Measurements from ENCODE around the gene JUP. TPM values are rescaled to one million over a fixed set of nuclear protein-coding genes. Genes with fewer than 3 reads are reported as not detected.
"Not testable (repeated sequence)": the region's sequence is repeated elsewhere in the genome, so short reads cannot be mapped to it uniquely, and the experiment has no call there.

JUP gene
- 72.0 TPM for polyA plus RNA-seq

DNA sequence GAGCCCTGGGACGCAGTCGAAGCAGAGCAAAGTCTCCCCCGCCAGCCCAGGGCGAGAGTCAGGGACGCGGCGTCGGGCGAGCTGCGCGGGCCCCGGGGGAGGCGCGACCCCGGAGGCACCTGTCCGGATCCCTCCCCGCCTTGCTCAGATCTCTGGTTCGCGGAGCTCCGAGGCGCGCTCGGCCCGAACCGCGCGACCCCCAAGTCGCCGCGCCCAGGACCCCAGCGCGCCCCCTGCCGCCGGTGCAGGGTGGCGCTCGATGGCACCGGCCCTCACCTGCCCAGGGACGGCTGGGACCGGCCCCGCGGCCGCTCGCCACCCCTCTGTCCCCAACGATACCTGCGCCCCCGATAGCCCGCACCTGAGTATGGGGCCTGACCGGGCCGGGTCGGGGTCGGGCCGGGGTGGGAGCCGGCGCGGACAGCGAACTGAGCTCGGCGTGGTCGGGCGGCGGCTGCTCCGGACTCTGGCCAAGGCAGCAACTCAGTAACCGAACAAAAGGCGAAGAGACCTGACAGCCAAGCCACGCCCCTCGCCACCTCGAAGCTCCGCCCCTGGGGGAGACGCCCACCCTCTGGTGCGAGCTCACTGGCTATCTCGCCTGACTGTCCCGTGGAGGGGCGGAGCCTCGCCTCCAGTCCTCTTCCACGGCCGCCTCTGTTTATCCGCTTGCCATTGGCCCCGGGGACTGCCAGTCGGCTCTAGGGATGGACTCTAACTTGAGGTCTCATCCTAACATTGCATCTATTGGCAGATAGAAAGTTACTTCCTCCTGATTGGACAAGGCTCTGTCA is at the start of gene JUP:
TSS of gene JUP (minus strand) at position 485 of the 794 bp plus-strand sequence. CDS start 14,857 bp downstream, outside the sequence.
- Mint-ChIP-seq H3K4me1 (peaks cover 20 to 34% (median 21%) of the 10 kb centered on the region in 3 donors), H3K27ac (peak within 1 kb of the TSS in 2 of 3 donors; percentile 31 to 89), H3K9me3 (no peaks in the 10 kb centered on the region), H3K36me3 (peaks cover 2% of the 10 kb centered on the region), H3K4me3 (peak within 1 kb of the TSS; percentile 82 to 98 (median 94)), H3K27me3 (peaks cover 3% of the 10 kb centered on the region)

DNA sequence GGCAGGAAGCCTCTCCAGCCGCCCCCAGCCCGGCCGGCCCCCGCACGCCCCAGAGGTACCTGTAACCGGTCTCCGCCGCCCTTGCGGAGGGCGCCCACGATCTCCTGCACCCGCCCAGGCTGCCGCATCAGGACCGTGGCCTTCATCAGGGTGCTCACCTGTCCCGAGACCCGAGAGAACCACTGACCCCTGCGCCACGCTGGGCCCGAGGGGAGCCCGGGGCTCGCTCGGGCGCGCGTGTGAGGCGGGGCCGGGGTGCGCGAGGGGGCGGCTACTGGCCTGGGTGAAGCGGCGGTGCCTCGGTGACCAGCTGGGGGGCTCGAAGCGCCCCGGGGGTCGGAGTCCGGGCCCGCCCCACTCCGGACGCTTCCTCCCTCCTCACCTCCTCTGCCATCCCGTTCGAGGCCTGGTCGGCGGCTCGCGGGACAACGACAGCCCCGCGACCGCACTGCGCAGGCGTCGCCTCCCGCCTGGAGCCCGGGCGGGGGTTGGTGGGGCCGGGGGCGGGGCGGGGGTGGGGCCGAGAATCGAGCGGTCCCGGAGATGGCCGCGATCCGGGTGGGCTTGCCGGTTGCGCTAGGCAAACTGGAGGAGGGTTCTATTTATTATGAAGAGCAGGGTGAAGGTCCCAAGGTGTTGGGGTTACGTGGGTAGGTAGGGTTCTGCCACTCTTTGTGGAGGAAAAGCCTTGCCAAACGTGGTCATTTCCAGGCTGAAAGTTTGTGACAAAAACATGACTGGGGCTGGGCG is 49.5 kb upstream of the JUP start, which contains the start of gene NT5C3B:
TSS of gene NT5C3B (minus strand) at position 433 of the 750 bp plus-strand sequence. CDS start at position 394, 39 bp downstream.
- H3K36me3 Mint-ChIP-seq, result peaks cover 3% of the 10 kb centered on the region
- H3K4me1 Mint-ChIP-seq, result peaks cover 5 to 13% (median 12%) of the 10 kb centered on the region in 3 donors
- peak within 1 kb of the TSS; percentile 80 to 96 (median 90) for H3K4me3 Mint-ChIP-seq
- no peaks in the 10 kb centered on the region for H3K27me3 Mint-ChIP-seq
- peak within 1 kb of the TSS in 1 of 3 donors; percentile 32 for H3K27ac Mint-ChIP-seq
- H3K9me3 Mint-ChIP-seq, result no peaks in the 10 kb centered on the region

DNA sequence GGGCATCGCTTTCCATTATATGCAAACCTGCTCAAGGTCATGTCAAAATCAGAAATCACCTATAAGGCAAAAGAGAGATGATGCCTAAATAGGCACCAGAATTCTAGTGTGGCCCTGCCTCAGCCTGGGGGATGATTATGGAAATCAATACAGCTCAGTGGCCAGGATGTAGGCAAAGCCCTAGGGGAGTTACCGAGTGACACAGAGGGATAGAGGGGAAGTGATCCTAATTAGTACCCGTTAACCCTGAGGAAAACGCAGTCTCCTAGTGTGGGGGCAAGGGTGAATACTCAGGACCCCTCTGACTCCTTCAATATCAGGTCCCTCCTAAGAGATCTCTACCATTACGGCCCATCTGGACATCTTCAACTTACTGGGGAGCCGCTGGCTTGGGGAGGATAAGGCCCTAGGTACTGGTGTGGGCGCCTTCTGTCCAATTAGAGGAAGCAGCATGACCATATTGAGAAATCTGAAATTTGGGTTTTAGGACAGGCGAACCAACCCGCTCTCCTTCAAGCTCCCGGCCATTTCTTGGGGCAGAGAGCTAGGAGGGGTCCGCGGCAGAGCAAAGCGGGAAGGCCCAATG is 48.8 kb upstream of the JUP start:
- H3K4me3 Mint-ChIP-seq, result peak overlapping the region; percentile 80 to 96 (median 89)
- no peak overlapping the region for H3K27ac Mint-ChIP-seq
- H3K4me1 Mint-ChIP-seq, result peaks cover 5 to 13% (median 12%) of the 10 kb centered on the region in 3 donors
- peaks cover 3% of the 10 kb centered on the region for H3K36me3 Mint-ChIP-seq
- H3K27me3 Mint-ChIP-seq, result no peaks in the 10 kb centered on the region
- H3K9me3 Mint-ChIP-seq, result no peaks in the 10 kb centered on the region

DNA sequence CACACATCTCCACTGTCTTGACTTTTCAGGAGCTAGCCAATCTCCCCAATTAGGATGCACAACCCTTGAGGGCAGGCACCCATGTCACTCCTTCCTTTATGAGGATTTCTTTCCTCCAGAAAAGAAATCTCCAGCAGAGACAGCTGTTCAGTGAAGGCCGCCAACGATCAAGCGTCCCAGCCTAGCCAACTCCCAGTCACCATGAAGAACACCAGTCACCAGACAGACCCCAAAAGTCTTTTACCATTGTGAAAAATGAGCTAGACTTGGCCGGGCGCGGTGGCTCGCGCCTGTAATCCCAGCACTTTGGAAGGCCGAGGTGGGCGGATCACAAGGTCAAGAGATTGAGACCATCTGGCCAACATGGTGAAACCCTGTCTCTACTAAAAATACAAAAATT is 43.5 kb upstream of the JUP start:
- not testable (repeated sequence) for H3K27ac Mint-ChIP-seq, H3K9me3 Mint-ChIP-seq, H3K36me3 Mint-ChIP-seq, H3K4me1 Mint-ChIP-seq, H3K4me3 Mint-ChIP-seq, H3K27me3 Mint-ChIP-seq

DNA sequence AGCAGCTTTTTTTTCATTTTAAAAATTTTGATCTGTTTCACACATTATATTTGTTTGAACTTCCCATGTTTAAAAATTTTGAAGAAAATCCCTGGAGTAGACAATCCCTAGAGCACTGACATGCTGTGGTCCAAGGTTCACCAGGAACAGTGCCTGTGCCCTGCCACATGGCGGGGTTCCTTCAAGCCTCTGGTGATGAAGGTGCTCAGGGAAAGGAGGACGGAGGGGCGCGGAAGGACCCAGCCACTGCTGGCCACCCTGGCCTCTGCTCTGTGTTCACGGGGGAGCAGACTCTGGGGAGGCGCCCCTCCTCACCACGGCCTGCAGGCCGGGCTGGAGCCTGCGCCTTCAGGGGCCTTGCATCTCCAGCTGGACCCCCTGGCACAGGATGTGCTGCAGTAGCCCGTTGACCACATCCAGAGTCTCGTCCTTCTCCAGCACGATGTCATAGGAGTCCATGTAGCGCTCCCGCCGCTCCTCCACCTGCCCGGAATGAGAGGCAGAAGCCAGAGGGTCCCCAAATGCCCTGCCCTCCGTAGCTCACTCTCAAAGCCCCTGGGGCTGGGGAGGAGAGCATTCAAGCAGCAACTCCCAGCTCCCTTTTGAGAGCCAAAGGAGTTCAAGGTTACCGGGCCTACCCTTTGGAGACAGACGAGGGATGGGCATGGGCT is 38.8 kb upstream of the JUP start:
- peaks cover 6% of the 10 kb centered on the region for H3K36me3 Mint-ChIP-seq
- no peaks in the 10 kb centered on the region for H3K9me3 Mint-ChIP-seq
- no peaks in the 10 kb centered on the region for H3K27me3 Mint-ChIP-seq
- H3K4me1 Mint-ChIP-seq, result no peaks in the 10 kb centered on the region
- no peak overlapping the region for H3K4me3 Mint-ChIP-seq
- H3K27ac Mint-ChIP-seq, result no peak overlapping the region

DNA sequence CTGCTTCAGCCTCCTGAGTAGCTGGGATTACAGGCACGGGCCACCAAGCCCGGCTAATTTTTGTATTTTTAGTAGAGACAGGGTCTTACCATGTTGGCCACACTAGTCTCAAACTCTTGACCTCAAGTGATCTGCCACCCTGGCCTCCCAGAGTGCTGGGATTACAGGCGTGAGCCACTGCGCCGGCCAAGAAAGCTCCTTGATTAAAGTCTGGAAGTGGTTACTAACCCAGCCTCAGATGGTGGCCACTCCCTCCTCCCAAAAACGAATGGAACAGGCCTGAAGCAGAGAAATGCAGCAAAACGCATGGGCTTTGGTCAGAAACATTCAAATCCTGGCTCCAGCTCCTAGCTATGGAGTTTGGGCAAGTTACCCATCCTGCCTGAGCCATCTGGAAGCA is 37.6 kb upstream of the JUP start:
- H3K4me1 Mint-ChIP-seq, result no peaks in the 10 kb centered on the region
- H3K9me3 Mint-ChIP-seq, result no peaks in the 10 kb centered on the region
- no peak overlapping the region for H3K4me3 Mint-ChIP-seq
- H3K36me3 Mint-ChIP-seq, result peaks cover 2% of the 10 kb centered on the region
- no peak overlapping the region for H3K27ac Mint-ChIP-seq
- peaks cover 4% of the 10 kb centered on the region for H3K27me3 Mint-ChIP-seq

DNA sequence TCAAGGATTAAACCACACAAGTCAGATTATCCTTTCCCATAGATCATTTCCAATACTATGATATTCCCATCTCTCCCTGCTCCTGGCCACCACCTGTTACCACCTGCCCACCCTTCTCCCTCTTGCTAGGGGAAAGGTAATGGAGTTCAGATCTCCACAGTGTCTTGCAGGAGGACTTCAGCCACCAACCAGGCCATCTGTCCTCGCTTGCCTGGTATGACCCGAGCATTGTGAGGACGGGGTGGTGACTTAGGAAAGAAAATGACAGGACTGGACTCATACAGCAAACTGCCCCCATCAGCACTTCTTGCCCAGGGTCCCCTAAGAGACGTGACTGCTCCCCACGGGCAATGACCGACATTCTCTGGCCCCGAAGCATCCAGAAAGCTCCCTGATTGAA is 37.1 kb upstream of the JUP start:
- no peak overlapping the region for H3K27ac Mint-ChIP-seq
- H3K4me3 Mint-ChIP-seq, result no peak overlapping the region
- no peaks in the 10 kb centered on the region for H3K4me1 Mint-ChIP-seq
- H3K36me3 Mint-ChIP-seq, result peaks cover 2% of the 10 kb centered on the region
- H3K27me3 Mint-ChIP-seq, result peaks cover 4% of the 10 kb centered on the region
- no peaks in the 10 kb centered on the region for H3K9me3 Mint-ChIP-seq

DNA sequence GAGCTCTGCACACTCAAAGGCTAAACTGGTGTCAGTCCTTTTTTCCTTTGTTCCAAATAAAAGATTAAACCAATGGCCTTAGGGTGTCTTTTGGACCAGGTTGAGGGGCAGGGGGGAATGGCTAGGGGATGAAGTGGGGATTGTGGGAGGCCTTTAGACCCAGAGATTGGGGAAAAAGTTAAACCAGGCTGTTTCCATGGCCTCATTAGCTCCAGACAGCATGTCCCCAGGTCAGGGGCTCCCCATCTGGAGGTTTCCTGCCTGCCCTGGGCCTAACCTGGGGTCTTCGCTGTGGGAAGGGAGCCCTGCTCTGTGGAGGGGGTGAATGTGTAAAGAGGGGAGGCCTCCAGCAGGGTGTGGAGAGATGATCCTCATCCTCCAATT is 36.6 kb upstream of the JUP start:
- H3K4me3 Mint-ChIP-seq, result no peak overlapping the region
- H3K27ac Mint-ChIP-seq, result no peak overlapping the region
- H3K4me1 Mint-ChIP-seq, result no peaks in the 10 kb centered on the region
- H3K36me3 Mint-ChIP-seq, result peaks cover 2% of the 10 kb centered on the region
- H3K9me3 Mint-ChIP-seq, result no peaks in the 10 kb centered on the region
- peaks cover 6% of the 10 kb centered on the region for H3K27me3 Mint-ChIP-seq

DNA sequence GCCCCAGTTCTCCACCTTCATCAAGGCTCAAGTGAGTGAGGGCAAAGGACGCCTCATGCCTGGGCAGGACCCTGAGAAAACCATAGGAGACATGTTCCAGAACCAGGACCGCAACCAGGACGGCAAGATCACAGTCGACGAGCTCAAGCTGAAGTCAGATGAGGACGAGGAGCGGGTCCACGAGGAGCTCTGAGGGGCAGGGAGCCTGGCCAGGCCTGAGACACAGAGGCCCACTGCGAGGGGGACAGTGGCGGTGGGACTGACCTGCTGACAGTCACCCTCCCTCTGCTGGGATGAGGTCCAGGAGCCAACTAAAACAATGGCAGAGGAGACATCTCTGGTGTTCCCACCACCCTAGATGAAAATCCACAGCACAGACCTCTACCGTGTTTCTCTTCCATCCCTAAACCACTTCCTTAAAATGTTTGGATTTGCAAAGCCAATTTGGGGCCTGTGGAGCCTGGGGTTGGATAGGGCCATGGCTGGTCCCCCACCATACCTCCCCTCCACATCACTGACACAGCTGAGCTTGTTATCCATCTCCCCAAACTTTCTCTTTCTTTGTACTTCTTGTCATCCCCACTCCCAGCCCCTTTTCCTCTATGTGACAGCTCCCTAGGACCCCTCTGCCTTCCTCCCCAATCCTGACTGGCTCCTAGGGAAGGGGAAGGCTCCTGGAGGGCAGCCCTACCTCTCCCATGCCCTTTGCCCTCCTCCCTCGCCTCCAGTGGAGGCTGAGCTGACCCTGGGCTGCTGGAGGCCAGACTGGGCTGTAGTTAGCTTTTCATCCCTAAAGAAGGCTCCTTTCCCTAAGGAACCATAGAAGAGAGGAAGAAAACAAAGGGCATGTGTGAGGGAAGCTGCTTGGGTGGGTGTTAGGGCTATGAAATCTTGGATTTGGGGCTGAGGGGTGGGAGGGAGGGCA is 36.0 kb upstream of the JUP start:
- H3K4me3 Mint-ChIP-seq, result no peak overlapping the region
- H3K27me3 Mint-ChIP-seq, result peaks cover 6% of the 10 kb centered on the region
- no peaks in the 10 kb centered on the region for H3K4me1 Mint-ChIP-seq

DNA sequence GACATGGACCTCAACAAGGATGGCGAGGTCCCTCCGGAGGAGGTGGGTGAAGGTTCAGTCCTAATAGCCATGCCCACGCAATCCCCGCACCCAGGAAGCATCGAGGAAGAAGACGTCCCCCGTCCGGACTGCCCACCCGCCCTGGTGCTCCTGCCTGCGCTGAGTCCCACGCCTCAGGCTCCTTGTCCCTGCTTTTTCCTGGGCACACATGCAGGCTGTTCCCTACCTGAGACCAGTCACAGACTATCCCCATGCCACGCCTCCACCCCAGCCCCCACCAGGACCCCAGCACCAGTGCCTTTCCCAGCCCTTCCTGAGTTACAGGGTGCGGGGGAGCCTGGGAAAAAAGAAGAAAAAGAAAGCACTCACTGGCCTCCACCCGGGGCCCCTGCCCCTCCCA is 35.3 kb upstream of the JUP start:
- peak overlapping the region in 1 of 4 donors; percentile 23 for H3K4me3 Mint-ChIP-seq
- peaks cover 2% of the 10 kb centered on the region for H3K36me3 Mint-ChIP-seq
- H3K4me1 Mint-ChIP-seq, result no peaks in the 10 kb centered on the region
- H3K9me3 Mint-ChIP-seq, result no peaks in the 10 kb centered on the region
- H3K27me3 Mint-ChIP-seq, result peaks cover 6% of the 10 kb centered on the region
- H3K27ac Mint-ChIP-seq, result no peak overlapping the region

More for the DNA sequence above, 36.0 kb upstream of the JUP start:
- H3K27ac Mint-ChIP-seq, result no peak overlapping the region
- no peaks in the 10 kb centered on the region for H3K9me3 Mint-ChIP-seq
- H3K36me3 Mint-ChIP-seq, result peaks cover 2% of the 10 kb centered on the region

DNA sequence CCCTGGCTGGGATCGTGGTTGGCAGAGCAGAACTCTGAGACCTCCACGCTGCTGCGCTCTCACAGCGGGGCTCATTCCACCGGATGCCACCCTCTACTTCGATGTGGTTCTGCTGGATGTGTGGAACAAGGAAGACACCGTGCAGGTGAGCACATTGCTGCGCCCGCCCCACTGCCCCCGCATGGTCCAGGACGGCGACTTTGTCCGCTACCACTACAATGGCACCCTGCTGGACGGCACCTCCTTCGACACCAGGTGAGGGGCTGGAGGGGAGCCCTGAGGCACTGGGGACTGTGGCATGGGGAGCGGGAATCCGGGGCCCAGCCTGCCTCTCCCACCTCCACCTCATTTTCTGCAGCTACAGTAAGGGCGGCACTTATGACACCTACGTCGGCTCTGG is 31.5 kb upstream of the JUP start:
- Mint-ChIP-seq H3K27ac (no peak overlapping the region), H3K36me3 (no peaks in the 10 kb centered on the region), H3K27me3 (peaks cover 6% of the 10 kb centered on the region), H3K4me3 (peak overlapping the region in 1 of 4 donors; percentile 17), H3K9me3 (no peaks in the 10 kb centered on the region), H3K4me1 (peaks cover 0 to 4% (median 1%) of the 10 kb centered on the region in 3 donors)

DNA sequence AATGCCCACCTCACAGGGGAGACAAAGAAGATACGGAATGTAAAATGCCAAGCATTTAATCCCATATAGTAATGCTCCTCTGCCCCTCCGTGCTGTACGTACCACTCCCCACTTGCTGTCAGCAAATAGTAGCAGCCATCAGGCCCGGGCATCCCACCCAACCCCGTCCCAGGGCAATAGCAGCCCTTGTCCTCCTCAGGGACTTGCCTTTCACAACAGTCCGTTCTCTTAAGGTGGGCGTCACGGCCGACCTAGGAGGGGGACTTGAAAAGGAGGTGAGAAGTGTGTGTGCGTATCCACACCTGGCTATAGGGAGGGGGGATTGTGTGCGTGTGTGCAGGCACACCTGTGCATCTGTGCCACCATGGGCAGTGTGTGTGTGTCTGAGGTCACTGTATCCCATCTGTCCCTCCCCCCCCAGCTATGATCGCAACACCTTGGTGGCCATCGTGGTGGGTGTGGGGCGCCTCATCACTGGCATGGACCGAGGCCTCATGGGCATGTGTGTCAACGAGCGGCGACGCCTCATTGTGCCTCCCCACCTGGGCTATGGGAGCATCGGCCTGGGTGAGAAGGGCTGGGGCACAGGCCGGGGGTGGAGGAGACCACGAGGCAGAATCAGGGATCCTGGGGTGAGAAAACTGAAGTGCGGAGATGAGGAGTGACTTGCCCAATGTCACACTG is 30.3 kb upstream of the JUP start:
- H3K27ac Mint-ChIP-seq, result no peak overlapping the region
- H3K27me3 Mint-ChIP-seq, result peaks cover 9% of the 10 kb centered on the region
- no peaks in the 10 kb centered on the region for H3K9me3 Mint-ChIP-seq
- H3K4me3 Mint-ChIP-seq, result peak overlapping the region in 1 of 4 donors; percentile 32
- H3K4me1 Mint-ChIP-seq, result peaks cover 0 to 9% (median 5%) of the 10 kb centered on the region in 3 donors
- no peaks in the 10 kb centered on the region for H3K36me3 Mint-ChIP-seq

DNA sequence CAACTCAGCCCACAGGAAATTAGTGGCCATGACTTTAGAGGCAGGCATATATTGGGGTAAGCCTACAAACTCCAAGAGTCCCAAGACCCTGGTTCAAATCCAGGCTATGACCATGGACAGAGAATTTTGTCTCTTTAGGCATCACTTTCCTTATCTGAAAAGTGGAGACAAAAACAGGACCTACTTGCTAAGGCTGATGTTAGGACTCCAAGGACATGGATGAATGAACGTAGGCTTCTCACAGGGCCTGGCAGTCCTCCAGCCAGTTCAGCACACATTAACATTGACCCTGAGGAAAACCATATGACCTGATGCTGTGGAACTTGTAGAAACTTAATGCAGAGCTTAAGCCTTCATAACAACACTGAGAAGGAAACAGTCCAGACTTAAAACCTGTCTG is 27.7 kb upstream of the JUP start:
- H3K9me3 Mint-ChIP-seq, result no peaks in the 10 kb centered on the region
- peak overlapping the region in 1 of 4 donors; percentile 82 for H3K4me3 Mint-ChIP-seq
- H3K27me3 Mint-ChIP-seq, result peaks cover 8% of the 10 kb centered on the region
- peak overlapping the region in 1 of 3 donors; percentile 14 for H3K27ac Mint-ChIP-seq
- H3K4me1 Mint-ChIP-seq, result peaks cover 0 to 11% (median 11%) of the 10 kb centered on the region in 3 donors
- H3K36me3 Mint-ChIP-seq, result no peaks in the 10 kb centered on the region

Measured in IgD-negative memory B cell (primary cell).